A549 (cell line): ENCODE measurements around the gene DUSP2. TPM values are rescaled to one million over a fixed set of nuclear protein-coding genes. Genes with fewer than 3 reads are reported as not detected.

Experiments used
- ATAC-seq, 2 experiments: fragments of 200-7000 bp in 1 of 2; fragments of >200 bp in 1 of 2; cut with Nextera tagmentation in 1 of 2; cut with Tn5 transposase in 1 of 2; 3 replicates each; pipeline versions ENCODE4 v1.8.0 to v1.9.1; 2018 to 2020; ENCODE audit warnings: mild to moderate bottlenecking in 1 of 2, moderate library complexity in 1 of 2
- CTCF ChIA-PET: fragments of 300-600 bp; sonication (Branson Sonifier 250); formaldehyde crosslinking; extraction: SDS; loops from one replicate; lab custom pipeline; 2021; ENCODE audit warnings: antibody characterized with exemption, inconsistent platforms; lab: Yijun Ruan, JAX
- POLR2A ChIA-PET: fragments of 350-600 bp; formaldehyde crosslinking; extraction: SDS; loops from one replicate; lab custom pipeline; 2021; ENCODE audit warnings: antibody characterized with exemption, inconsistent platforms; lab: Yijun Ruan, JAX
- DNase-seq, 2 experiments: peaks; one replicate each; pipeline versions ENCODE4 v3.0.0 to v3.0.0-alpha.2; 2011 to 2016; ENCODE audit warnings: low read depth in 1 of 2, low spot score in 1 of 2
- FAIRE-seq: peaks from 2 replicates; lab custom pipeline; 2011; peaks lifted over from hg19 to GRCh38; lab: Jason Lieb, UNC
- H3K27ac ChIP-seq, 2 experiments: fragments of >200 bp; sonication (Bioruptor Twin); formaldehyde crosslinking; 3 replicates each; pipeline ENCODE4 v1.5.1; 2016 to 2017
- H3K4me1 ChIP-seq: fragments of >200 bp; sonication (Bioruptor Twin); formaldehyde crosslinking; 3 replicates; pipeline ENCODE4 v1.6.1; 2016
- H3K4me2 ChIP-seq: fragments of >200 bp; sonication (Bioruptor Twin); formaldehyde crosslinking; 3 replicates; pipeline ENCODE4 v1.6.1; 2016
- H3K4me3 ChIP-seq: fragments of >200 bp; sonication (Bioruptor Twin); formaldehyde crosslinking; 3 replicates; pipeline ENCODE4 v1.5.1; 2016
- H3K9me3 ChIP-seq: fragments of >200 bp; sonication (Bioruptor Twin); formaldehyde crosslinking; 3 replicates; pipeline ENCODE4 v1.6.1; 2016
- BCL3 ChIP-seq: fragments of >200 bp; sonication (Bioruptor Twin); formaldehyde crosslinking; IDR thresholded peaks from 3 replicates; pipeline ENCODE4 v1.6.1; 2016
- CBX2 ChIP-seq: fragments of 200-600 bp; sonication (generic); IDR thresholded peaks from 2 replicates; pipeline ENCODE4 v1.6.1; 2016; ENCODE audit warnings: low read depth, mild to moderate bottlenecking, borderline replicate concordance
- CHD2 ChIP-seq: fragments of 150-350 bp; IDR thresholded peaks from 2 replicates; pipeline ENCODE4 v1.6.1; 2014; ENCODE audit warnings: low read length; ENCODE audit not compliant: partially characterized antibody
- CTCF ChIP-seq: fragments of >200 bp; sonication (Bioruptor Twin); formaldehyde crosslinking; IDR thresholded peaks from 3 replicates; pipeline ENCODE4 v1.5.1; 2016
- EHF ChIP-seq: fragments of 250-450 bp; sonication (Bioruptor Pico); IDR thresholded peaks from 2 replicates; pipeline ENCODE4 v1.5.0; 2020; ENCODE audit warnings: mild to moderate bottlenecking
- HDAC2 ChIP-seq: fragments of 200-600 bp; sonication (generic); IDR thresholded peaks from 2 replicates; pipeline ENCODE4 v1.6.1; 2016
- JUNB ChIP-seq: fragments of >200 bp; sonication (Bioruptor Twin); formaldehyde crosslinking; IDR thresholded peaks from 2 replicates; pipeline ENCODE4 v1.6.1; 2016
- KDM5A ChIP-seq: fragments of 200-600 bp; sonication (generic); IDR thresholded peaks from 2 replicates; pipeline ENCODE4 v1.6.1; 2016; ENCODE audit warnings: antibody characterized with exemption, mild to moderate bottlenecking
- MYC ChIP-seq: IDR thresholded peaks from 2 replicates; pipeline ENCODE4 v1.6.1; 2012; ENCODE audit warnings: mild to moderate bottlenecking, inconsistent platforms, low read length, improper control_type of control experiment, borderline replicate concordance
- NFE2L2 ChIP-seq: fragments of 150-350 bp; conservative IDR thresholded peaks from 2 replicates; pipeline ENCODE4 v1.6.1; 2014; ENCODE audit warnings: low read length
- POLR2AphosphoS2 ChIP-seq: conservative IDR thresholded peaks from 2 replicates; pipeline ENCODE4 v1.6.1; 2012; ENCODE audit warnings: low read length, improper control_type of control experiment, inconsistent platforms
- RNF2 ChIP-seq: fragments of 200-600 bp; sonication (generic); IDR thresholded peaks from 2 replicates; pipeline ENCODE4 v1.6.1; 2016; ENCODE audit warnings: low read depth, mild to moderate bottlenecking, antibody characterized with exemption, moderate library complexity, borderline replicate concordance
- SREBF2 ChIP-seq: fragments of 450-650 bp; IDR thresholded peaks from 2 replicates; pipeline ENCODE4 v1.6.1; 2014; ENCODE audit warnings: mild to moderate bottlenecking, moderate library complexity
- TP53 ChIP-seq: fragments of 250-450 bp; sonication (Bioruptor Pico); IDR thresholded peaks from 2 replicates; pipeline ENCODE4 v1.5.0; 2021; ENCODE audit warnings: mild to moderate bottlenecking, moderate library complexity
- USF2 ChIP-seq: fragments of 450-650 bp; IDR thresholded peaks from 2 replicates; pipeline ENCODE4 v1.6.1; 2014; ENCODE audit warnings: antibody characterized with exemption
- ZC3H11A ChIP-seq: fragments of 450-650 bp; IDR thresholded peaks from 2 replicates; pipeline ENCODE4 v1.6.1; 2014; ENCODE audit warnings: antibody characterized with exemption, mild to moderate bottlenecking
- ZNF302 ChIP-seq: fragments of 250-450 bp; sonication (Bioruptor Pico); IDR thresholded peaks from 2 replicates; pipeline ENCODE4 v1.9.0; 2021; ENCODE audit warnings: inconsistent platforms, mild to moderate bottlenecking, moderate library complexity
- WGBS: methylation state at CpG from one replicate; pipeline ENCODE4 v1.1.6; 2017; ENCODE audit errors: missing lambda C conversion rate; 5-methylcytosine and 5-hydroxymethylcytosine counted together
- polyA plus RNA-seq, 4 experiments: library from polyadenylated mRNA; depleted of rRNA in 3 of 4; stranded (reverse); fragments of >200 nt; fragmentation: RNase III in 1 of 4; extraction: RNeasy Plus Mini Kit Qiagen cat#74134 plus additional on column Dnase treatment in 1 of 4; gene quantifications; 2 replicates in 3 of 4; 3 replicates in 1 of 4; pipeline ENCODE4 v1.2.3, GENCODE V29; 2011 to 2017
- TF ChIP-seq, protein P1 (sequence below): fragments of 250-450 bp; sonication (Bioruptor Pico); IDR thresholded peaks from 2 replicates; pipeline ENCODE4 v1.5.0; 2020; ENCODE audit warnings: low read depth, mild to moderate bottlenecking, moderate library complexity
- TF ChIP-seq, protein P2 (sequence below): IDR thresholded peaks from 2 replicates; pipeline ENCODE4 v1.6.1; 2012

DUSP2 gene
- polyA plus RNA-seq, 2 of the 4 experiments (the other 2 are of a cell fraction), result 0.26 to 0.27 TPM

DNA sequence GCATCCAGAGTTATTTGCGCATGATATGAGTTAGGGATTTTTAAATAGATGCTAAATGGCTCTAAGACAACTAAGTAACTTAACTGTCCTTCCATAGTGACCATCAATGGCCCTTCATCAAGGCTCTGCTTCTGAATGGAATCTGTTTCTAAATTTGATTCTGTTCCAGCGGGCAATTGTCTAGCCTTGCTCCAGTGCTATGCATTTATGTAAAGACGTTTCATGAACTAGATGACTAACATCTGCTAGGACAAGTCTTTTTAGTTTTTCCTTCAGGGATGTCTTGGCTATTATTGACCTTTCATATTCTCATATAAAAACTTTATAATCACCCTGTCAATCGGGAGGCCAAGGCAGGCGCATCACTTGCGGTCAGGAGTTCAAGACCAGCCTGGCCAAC, 16.8 kb downstream of the DUSP2 start:
- TF ChIP-seq HDAC2, result no peak
- TF ChIP-seq ZC3H11A, result no peak
- TF ChIP-seq, protein P1, sequence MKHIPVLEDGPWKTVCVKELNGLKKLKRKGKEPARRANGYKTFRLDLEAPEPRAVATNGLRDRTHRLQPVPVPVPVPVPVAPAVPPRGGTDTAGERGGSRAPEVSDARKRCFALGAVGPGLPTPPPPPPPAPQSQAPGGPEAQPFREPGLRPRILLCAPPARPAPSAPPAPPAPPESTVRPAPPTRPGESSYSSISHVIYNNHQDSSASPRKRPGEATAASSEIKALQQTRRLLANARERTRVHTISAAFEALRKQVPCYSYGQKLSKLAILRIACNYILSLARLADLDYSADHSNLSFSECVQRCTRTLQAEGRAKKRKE, result no peak
- no peak for TF ChIP-seq KDM5A
- TF ChIP-seq NFE2L2, result no peak
- TF ChIP-seq CBX2, result no peak
- TF ChIP-seq TP53, result no peak
- TF ChIP-seq RNF2, result no peak
- no peak for TF ChIP-seq CHD2
- TF ChIP-seq, all 56 proteins: peak for 0
- no peak overlapping the region for H3K4me3 ChIP-seq
- ATAC-seq (no peak), FAIRE-seq (no peak), DNase-seq (no peak)
- CTCF ChIA-PET, result interaction anchor here (2.8 kb wide), 1 partner anchor 12 kb away, joined by 14 read pairs; the partner anchor contains the start of gene ADRA2B
- H3K4me1 ChIP-seq, result no peaks in the 10 kb centered on the region
- WGBS, result 69% methylated on average over 6 of the region's 6 CpGs
- H3K27ac ChIP-seq, result no peak overlapping the region
- no peak overlapping the region for H3K4me2 ChIP-seq
- no peaks in the 10 kb centered on the region for H3K9me3 ChIP-seq
- POLR2A ChIA-PET, result no interaction called here

DNA sequence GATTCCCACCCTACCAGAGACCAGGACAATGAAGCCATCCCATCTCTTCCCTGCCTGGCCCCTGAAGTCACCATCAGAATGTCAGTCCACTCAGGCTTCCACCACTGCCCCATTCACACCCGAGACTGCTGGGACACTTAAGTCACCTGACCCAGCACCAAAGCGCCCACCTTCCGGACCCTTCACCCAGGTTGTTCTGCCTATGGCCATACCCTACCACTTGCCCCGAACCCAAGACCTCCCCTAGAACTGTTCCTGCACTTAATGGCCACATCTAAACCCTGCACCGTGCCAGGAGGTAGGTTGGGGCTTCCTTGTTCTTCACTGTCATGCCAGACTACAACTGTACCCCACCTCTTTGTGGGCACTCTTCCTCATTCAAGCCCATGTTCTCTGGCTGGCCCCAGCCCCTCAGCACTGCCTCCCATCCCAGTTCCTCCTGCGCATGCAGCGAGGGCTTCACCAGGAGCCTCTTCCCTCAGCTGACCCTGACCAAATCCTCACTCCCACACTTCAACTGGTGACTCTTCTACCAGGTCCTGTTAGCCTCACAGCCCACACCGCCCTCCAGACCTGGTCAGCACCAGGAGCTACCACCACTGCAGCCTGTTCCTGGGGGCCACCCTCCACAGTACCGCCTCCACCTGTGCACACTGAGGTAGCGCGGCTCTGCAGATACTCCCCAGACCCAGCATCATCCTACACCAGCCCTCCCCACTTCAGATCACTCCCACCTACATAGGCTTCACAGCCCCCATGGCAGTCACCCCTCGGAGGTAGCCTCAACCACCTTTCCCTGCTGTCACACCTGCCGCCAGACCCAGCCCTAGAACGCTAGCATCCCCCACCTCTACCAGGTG, 20.6 kb downstream of the DUSP2 start:
- 52% methylated on average over 14 of the region's 14 CpGs for WGBS
- DNase-seq (no peak), FAIRE-seq (no peak), ATAC-seq (no peak; a peak in 1 of 6 replicates)
- POLR2A ChIA-PET, result no interaction called here
- no peak overlapping the region for H3K27ac ChIP-seq
- H3K9me3 ChIP-seq, result no peaks in the 10 kb centered on the region
- no peak overlapping the region for H3K4me2 ChIP-seq
- H3K4me3 ChIP-seq, result no peak overlapping the region
- H3K4me1 ChIP-seq, result no peaks in the 10 kb centered on the region
- no peak for TF ChIP-seq ZNF302
- TF ChIP-seq USF2, result no peak
- no peak for TF ChIP-seq POLR2AphosphoS2
- TF ChIP-seq, protein P2, sequence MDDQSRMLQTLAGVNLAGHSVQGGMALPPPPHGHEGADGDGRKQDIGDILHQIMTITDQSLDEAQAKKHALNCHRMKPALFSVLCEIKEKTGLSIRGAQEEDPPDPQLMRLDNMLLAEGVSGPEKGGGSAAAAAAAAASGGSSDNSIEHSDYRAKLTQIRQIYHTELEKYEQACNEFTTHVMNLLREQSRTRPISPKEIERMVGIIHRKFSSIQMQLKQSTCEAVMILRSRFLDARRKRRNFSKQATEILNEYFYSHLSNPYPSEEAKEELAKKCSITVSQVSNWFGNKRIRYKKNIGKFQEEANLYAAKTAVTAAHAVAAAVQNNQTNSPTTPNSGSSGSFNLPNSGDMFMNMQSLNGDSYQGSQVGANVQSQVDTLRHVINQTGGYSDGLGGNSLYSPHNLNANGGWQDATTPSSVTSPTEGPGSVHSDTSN, result no peak
- TF ChIP-seq CTCF, result no peak
- no peak for TF ChIP-seq JUNB
- CTCF ChIA-PET, result interaction anchor here (0.5 to 1.7 kb wide), 3 partner anchors 50 to 224 kb away, joined by 3 to 5 read pairs (median 3); no protein-coding TSS in a partner anchor

- ChIA-PET POLR2A (no interaction called here), CTCF (interaction anchor here (1.0 to 3.1 kb wide), 2 partner anchors 14 to 51 kb away, joined by 3 to 9 read pairs; partner anchors contain the start of gene ASTL)
- Histone ChIP-seq H3K4me1 (no peaks in the 10 kb centered on the region), H3K4me2 (no peak overlapping the region), H3K27ac (no peak overlapping the region), H3K9me3 (no peaks in the 10 kb centered on the region)
- FAIRE-seq, result no peak
- WGBS, result 72% methylated on average over 8 of the region's 11 CpGs
- ATAC-seq, result no peak; a peak in 1 of 6 replicates
- DNase-seq, result no peak
- TF ChIP-seq EHF (CRISPR knock-in tag), result no peak
- TF ChIP-seq TP53, result no peak
- TF ChIP-seq POLR2AphosphoS2, result no peak
- no peak for TF ChIP-seq SREBF2
- TF ChIP-seq BCL3, result no peak
- TF ChIP-seq MYC, result no peak
- TF ChIP-seq, all 56 proteins: peak for 0
- no peak overlapping the region for H3K4me3 ChIP-seq
These were observed 21.3 kb downstream of the DUSP2 start for GRCh38 chr2:96123936-96124335.
